GM23338 (cell line): ENCODE data around the gene EIF3F. TPM values are rescaled to one million over a fixed set of nuclear protein-coding genes. Genes with fewer than 3 reads are reported as not detected.

Experiments used
- ATAC-seq: fragments of 200-7000 bp; cut with Tn5 transposase; 3 replicates; pipeline ENCODE4 v1.9.1; 2020
- DNase-seq: peaks from one replicate; pipeline ENCODE4 v3.0.0-alpha.2; 2015; ENCODE audit warnings: low spot score
- H2AFZ ChIP-seq: fragments of 200-600 bp; sonication (generic); 2 replicates; pipeline ENCODE4 v1.8.0; 2016; ENCODE audit warnings: antibody characterized with exemption, mild to moderate bottlenecking, moderate library complexity
- H3F3A ChIP-seq: fragments of 200-600 bp; sonication (generic); replicated peaks from 2 replicates; pipeline ENCODE4 v1.8.0; 2017; ENCODE audit warnings: antibody characterized with exemption, mixed run types, low read depth
- H3K27ac ChIP-seq: fragments of 200-600 bp; sonication (generic); 2 replicates; pipeline ENCODE4 v1.6.1; 2016; ENCODE audit warnings: low read depth
- H3K27me3 ChIP-seq: fragments of 200-600 bp; sonication (generic); 2 replicates; pipeline ENCODE4 v1.8.0; 2016; ENCODE audit warnings: mild to moderate bottlenecking, mixed run types, moderate library complexity; ENCODE audit not compliant: insufficient read depth
- H3K36me3 ChIP-seq: fragments of 200-600 bp; sonication (generic); 2 replicates; pipeline ENCODE4 v1.8.0; 2016; ENCODE audit warnings: mild to moderate bottlenecking; ENCODE audit not compliant: insufficient read depth
- H3K4me1 ChIP-seq: fragments of 200-600 bp; sonication (generic); 2 replicates; pipeline ENCODE4 v1.8.0; 2016; ENCODE audit warnings: mild to moderate bottlenecking, moderate library complexity; ENCODE audit not compliant: insufficient read depth
- H3K4me2 ChIP-seq: fragments of 200-600 bp; sonication (generic); 2 replicates; pipeline ENCODE4 v1.7.1; 2017; ENCODE audit warnings: mixed run types
- H3K4me3 ChIP-seq: fragments of 200-600 bp; sonication (generic); 2 replicates; pipeline ENCODE4 v1.6.1; 2016; ENCODE audit warnings: mixed run types
- H3K79me2 ChIP-seq: fragments of 200-600 bp; sonication (generic); replicated peaks from 2 replicates; pipeline ENCODE4 v1.8.0; 2017; ENCODE audit warnings: mild to moderate bottlenecking; ENCODE audit not compliant: insufficient read depth
- H3K9me2 ChIP-seq: fragments of 200-600 bp; sonication (generic); 2 replicates; pipeline ENCODE4 v1.8.0; 2017; ENCODE audit not compliant: insufficient read depth
- H4K20me1 ChIP-seq: fragments of 200-600 bp; sonication (generic); replicated peaks from 2 replicates; pipeline ENCODE4 v1.8.0; 2017; ENCODE audit warnings: mild to moderate bottlenecking; ENCODE audit not compliant: insufficient read depth
- H3K27ac Mint-ChIP-seq: 2 replicates; pipeline ENCODE4 v1.8.0; 2020; ENCODE audit warnings: inconsistent platforms, mild to moderate bottlenecking, moderate library complexity, mixed read lengths
- H3K27me3 Mint-ChIP-seq: 3 replicates; pipeline ENCODE4 v1.8.0; 2022; ENCODE audit warnings: low read depth, mild to moderate bottlenecking, moderate library complexity, mixed read lengths, inconsistent platforms; ENCODE audit not compliant: insufficient read depth, poor library complexity
- H3K36me3 Mint-ChIP-seq: 3 replicates; pipeline ENCODE4 v1.8.0; 2021; ENCODE audit warnings: low read depth, mild to moderate bottlenecking, inconsistent platforms, moderate library complexity, mixed read lengths
- H3K4me1 Mint-ChIP-seq: 3 replicates; pipeline ENCODE4 v1.8.0; 2020; ENCODE audit warnings: mild to moderate bottlenecking, inconsistent platforms, mixed read lengths
- H3K4me3 Mint-ChIP-seq: 3 replicates; pipeline ENCODE4 v1.8.0; 2021; ENCODE audit warnings: moderate library complexity, mild to moderate bottlenecking, inconsistent platforms, mixed read lengths
- H3K9me3 Mint-ChIP-seq: 3 replicates; pipeline ENCODE4 v1.8.0; 2020; ENCODE audit warnings: moderate library complexity, mild to moderate bottlenecking, inconsistent platforms, mixed read lengths
- CTCF ChIP-seq, 2 experiments: fragments of 200-600 bp in 1 of 2; sonication (generic) in 1 of 2; conservative IDR thresholded peaks; 2 replicates each; pipeline versions ENCODE4 v1.5.1 to v1.6.1; 2016 to 2017; ENCODE audit warnings: antibody characterized with exemption in 2 of 2, low read depth in 2 of 2, mild to moderate bottlenecking in 2 of 2, moderate library complexity in 1 of 2
- POLR2AphosphoS5 ChIP-seq: IDR thresholded peaks from 2 replicates; pipeline ENCODE4 v1.6.1; 2016; ENCODE audit warnings: antibody characterized with exemption, low read depth
- ZNF331 ChIP-seq: fragments of 250-450 bp; sonication (Bioruptor Pico); IDR thresholded peaks from 2 replicates; pipeline ENCODE4 v1.5.0; 2020; ENCODE audit warnings: low read depth, mild to moderate bottlenecking, moderate library complexity
- polyA plus RNA-seq: library from polyadenylated mRNA; unstranded; fragments of >200 nt; fragmentation: Nextera tagmentation; extraction: Ambion mirVana; gene quantifications from 2 replicates; pipeline ENCODE4 v1.2.1, GENCODE V29; 2016
- total RNA-seq: library from RNA; depleted of rRNA; stranded (reverse); fragments of >200 nt; shearing (Covaris generic); gene quantifications from 2 replicates; pipeline ENCODE4 v1.2.3, GENCODE V29; 2014
- TF ChIP-seq, protein P1 (sequence below): fragments of 250-450 bp; sonication (Bioruptor Pico); IDR thresholded peaks from 2 replicates; pipeline ENCODE4 v1.5.0; 2020; ENCODE audit warnings: mild to moderate bottlenecking, moderate library complexity

EIF3F gene
- total and polyA plus RNA-seq, 2 experiments from 2014 or later: 237 to 555 TPM

- Histone ChIP-seq H4K20me1 (no peaks in the 10 kb centered on the region), H3K9me2 (no peaks in the 10 kb centered on the region), H3K4me1 (no peaks in the 10 kb centered on the region), H3K27me3 (no peaks in the 10 kb centered on the region), H2AFZ (no peak overlapping the region), H3K4me3 (no peak overlapping the region), H3K79me2 (no peaks in the 10 kb centered on the region), H3K4me2 (no peak overlapping the region), H3K27ac (no peak overlapping the region), H3K36me3 (no peaks in the 10 kb centered on the region), H3F3A (no peaks in the 10 kb centered on the region)
- Mint-ChIP-seq H3K9me3 (no peaks in the 10 kb centered on the region), H3K4me3 (no peak overlapping the region), H3K27ac (no peak overlapping the region), H3K4me1 (peaks cover 2% of the 10 kb centered on the region; the same call in 2 of the 3 replicates), H3K27me3 (peaks cover 6% of the 10 kb centered on the region), H3K36me3 (no peaks in the 10 kb centered on the region)
- TF ChIP-seq POLR2AphosphoS5 (no peak), ZNF331 (CRISPR knock-in tag) (no peak), CTCF (conservative IDR thresholded peaks at IDR 0.05; ENCODE audit: low read depth in 2 of 2) (no peak)
- TF ChIP-seq, protein P1, sequence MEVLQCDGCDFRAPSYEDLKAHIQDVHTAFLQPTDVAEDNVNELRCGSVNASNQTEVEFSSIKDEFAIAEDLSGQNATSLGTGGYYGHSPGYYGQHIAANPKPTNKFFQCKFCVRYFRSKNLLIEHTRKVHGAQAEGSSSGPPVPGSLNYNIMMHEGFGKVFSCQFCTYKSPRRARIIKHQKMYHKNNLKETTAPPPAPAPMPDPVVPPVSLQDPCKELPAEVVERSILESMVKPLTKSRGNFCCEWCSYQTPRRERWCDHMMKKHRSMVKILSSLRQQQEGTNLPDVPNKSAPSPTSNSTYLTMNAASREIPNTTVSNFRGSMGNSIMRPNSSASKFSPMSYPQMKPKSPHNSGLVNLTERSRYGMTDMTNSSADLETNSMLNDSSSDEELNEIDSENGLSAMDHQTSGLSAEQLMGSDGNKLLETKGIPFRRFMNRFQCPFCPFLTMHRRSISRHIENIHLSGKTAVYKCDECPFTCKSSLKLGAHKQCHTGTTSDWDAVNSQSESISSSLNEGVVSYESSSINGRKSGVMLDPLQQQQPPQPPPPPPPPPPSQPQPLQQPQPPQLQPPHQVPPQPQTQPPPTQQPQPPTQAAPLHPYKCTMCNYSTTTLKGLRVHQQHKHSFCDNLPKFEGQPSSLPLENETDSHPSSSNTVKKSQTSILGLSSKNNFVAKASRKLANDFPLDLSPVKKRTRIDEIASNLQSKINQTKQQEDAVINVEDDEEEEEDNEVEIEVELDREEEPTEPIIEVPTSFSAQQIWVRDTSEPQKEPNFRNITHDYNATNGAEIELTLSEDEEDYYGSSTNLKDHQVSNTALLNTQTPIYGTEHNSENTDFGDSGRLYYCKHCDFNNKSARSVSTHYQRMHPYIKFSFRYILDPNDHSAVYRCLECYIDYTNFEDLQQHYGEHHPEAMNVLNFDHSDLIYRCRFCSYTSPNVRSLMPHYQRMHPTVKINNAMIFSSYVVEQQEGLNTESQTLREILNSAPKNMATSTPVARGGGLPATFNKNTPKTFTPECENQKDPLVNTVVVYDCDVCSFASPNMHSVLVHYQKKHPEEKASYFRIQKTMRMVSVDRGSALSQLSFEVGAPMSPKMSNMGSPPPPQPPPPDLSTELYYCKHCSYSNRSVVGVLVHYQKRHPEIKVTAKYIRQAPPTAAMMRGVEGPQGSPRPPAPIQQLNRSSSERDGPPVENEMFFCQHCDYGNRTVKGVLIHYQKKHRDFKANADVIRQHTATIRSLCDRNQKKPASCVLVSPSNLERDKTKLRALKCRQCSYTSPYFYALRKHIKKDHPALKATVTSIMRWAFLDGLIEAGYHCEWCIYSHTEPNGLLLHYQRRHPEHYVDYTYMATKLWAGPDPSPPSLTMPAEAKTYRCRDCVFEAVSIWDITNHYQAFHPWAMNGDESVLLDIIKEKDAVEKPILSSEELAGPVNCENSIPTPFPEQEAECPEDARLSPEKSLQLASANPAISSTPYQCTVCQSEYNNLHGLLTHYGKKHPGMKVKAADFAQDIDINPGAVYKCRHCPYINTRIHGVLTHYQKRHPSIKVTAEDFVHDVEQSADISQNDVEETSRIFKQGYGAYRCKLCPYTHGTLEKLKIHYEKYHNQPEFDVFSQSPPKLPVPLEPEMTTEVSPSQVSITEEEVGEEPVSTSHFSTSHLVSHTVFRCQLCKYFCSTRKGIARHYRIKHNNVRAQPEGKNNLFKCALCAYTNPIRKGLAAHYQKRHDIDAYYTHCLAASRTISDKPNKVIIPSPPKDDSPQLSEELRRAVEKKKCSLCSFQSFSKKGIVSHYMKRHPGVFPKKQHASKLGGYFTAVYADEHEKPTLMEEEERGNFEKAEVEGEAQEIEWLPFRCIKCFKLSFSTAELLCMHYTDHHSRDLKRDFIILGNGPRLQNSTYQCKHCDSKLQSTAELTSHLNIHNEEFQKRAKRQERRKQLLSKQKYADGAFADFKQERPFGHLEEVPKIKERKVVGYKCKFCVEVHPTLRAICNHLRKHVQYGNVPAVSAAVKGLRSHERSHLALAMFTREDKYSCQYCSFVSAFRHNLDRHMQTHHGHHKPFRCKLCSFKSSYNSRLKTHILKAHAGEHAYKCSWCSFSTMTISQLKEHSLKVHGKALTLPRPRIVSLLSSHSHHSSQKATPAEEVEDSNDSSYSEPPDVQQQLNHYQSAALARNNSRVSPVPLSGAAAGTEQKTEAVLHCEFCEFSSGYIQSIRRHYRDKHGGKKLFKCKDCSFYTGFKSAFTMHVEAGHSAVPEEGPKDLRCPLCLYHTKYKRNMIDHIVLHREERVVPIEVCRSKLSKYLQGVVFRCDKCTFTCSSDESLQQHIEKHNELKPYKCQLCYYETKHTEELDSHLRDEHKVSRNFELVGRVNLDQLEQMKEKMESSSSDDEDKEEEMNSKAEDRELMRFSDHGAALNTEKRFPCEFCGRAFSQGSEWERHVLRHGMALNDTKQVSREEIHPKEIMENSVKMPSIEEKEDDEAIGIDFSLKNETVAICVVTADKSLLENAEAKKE (CRISPR knock-in tag): no peak
- ATAC-seq (no peak), DNase-seq (no peak)
Observed at GRCh38 chr11:8039530-8040260, 52.6 kb downstream of the EIF3F start.
